Smooth muscle cell (in vitro differentiated cells): ENCODE measurements around the gene GARS1. TPM values are rescaled to one million over a fixed set of nuclear protein-coding genes. Genes with fewer than 3 reads are reported as not detected.

Source experiments
- DNase-seq: peaks from one replicate; lab custom pipeline; 2025; ENCODE audit not compliant: unreplicated experiment; lab: John Stamatoyannopoulos, UW
- H2AFZ ChIP-seq: fragments of 200-600 bp; sonication (generic); 2 replicates; pipeline ENCODE4 v1.6.0; 2016; ENCODE audit warnings: antibody characterized with exemption, low read depth, mild to moderate bottlenecking
- H3F3A ChIP-seq: fragments of 200-600 bp; sonication (generic); 2 replicates; pipeline ENCODE4 v1.6.0; 2017; ENCODE audit warnings: antibody characterized with exemption, low read depth
- H3K27ac ChIP-seq: fragments of 200-600 bp; sonication (generic); 2 replicates; pipeline ENCODE4 v1.5.1; 2016; ENCODE audit warnings: low read depth, mild to moderate bottlenecking
- H3K27me3 ChIP-seq: fragments of 200-600 bp; sonication (generic); 2 replicates; pipeline ENCODE4 v1.6.1; 2016; ENCODE audit warnings: low read depth, mild to moderate bottlenecking
- H3K36me3 ChIP-seq: fragments of 200-600 bp; sonication (generic); 2 replicates; pipeline ENCODE4 v1.5.1; 2016; ENCODE audit warnings: low read depth
- H3K4me1 ChIP-seq: fragments of 200-600 bp; sonication (generic); 2 replicates; pipeline ENCODE4 v1.5.1; 2016; ENCODE audit warnings: low read depth
- H3K4me2 ChIP-seq: fragments of 200-600 bp; sonication (generic); 2 replicates; pipeline ENCODE4 v1.6.0; 2016; ENCODE audit warnings: mild to moderate bottlenecking
- H3K4me3 ChIP-seq: fragments of 200-600 bp; sonication (generic); 2 replicates; pipeline ENCODE4 v1.5.1; 2016; ENCODE audit warnings: mild to moderate bottlenecking
- H3K79me2 ChIP-seq: fragments of 200-600 bp; sonication (generic); 2 replicates; pipeline ENCODE4 v1.6.0; 2016; ENCODE audit warnings: low read depth, mild to moderate bottlenecking
- H3K9ac ChIP-seq: fragments of 200-600 bp; sonication (generic); 2 replicates; pipeline ENCODE4 v1.6.0; 2016; ENCODE audit warnings: low read depth
- H3K9me3 ChIP-seq: fragments of 200-600 bp; sonication (generic); replicated peaks from 2 replicates; pipeline ENCODE4 v1.5.1; 2016; ENCODE audit warnings: low read depth
- H4K20me1 ChIP-seq: fragments of 200-600 bp; sonication (generic); 2 replicates; pipeline ENCODE4 v1.6.0; 2016; ENCODE audit warnings: low read depth
- WGBS: methylation state at CpG from one replicate; pipeline ENCODE4 v1.1.7; 2016; ENCODE audit warnings: low lambda C conversion rate; 5-methylcytosine and 5-hydroxymethylcytosine counted together
- polyA plus RNA-seq: library from polyadenylated mRNA; unstranded; fragments of >200 nt; fragmentation: Nextera tagmentation; extraction: Ambion mirVana; gene quantifications from 2 replicates; pipeline ENCODE4 v1.2.1, GENCODE V29; 2016
- total RNA-seq: library from RNA; depleted of rRNA; stranded (reverse); fragments of >200 nt; gene quantifications from 2 replicates; pipeline ENCODE4 v1.2.3, GENCODE V29; 2014
- TF ChIP-seq, protein P1 (sequence below): fragments of 200-600 bp; sonication (generic); IDR thresholded peaks from 2 replicates; pipeline ENCODE4 v1.5.1; 2017; ENCODE audit warnings: borderline replicate concordance, mild to moderate bottlenecking, antibody characterized with exemption; ENCODE audit not compliant: insufficient read depth, poor library complexity, severe bottlenecking

Gene GARS1
- total and polyA plus RNA-seq, 2 experiments from 2014 or later, result 233 to 299 TPM

DNA sequence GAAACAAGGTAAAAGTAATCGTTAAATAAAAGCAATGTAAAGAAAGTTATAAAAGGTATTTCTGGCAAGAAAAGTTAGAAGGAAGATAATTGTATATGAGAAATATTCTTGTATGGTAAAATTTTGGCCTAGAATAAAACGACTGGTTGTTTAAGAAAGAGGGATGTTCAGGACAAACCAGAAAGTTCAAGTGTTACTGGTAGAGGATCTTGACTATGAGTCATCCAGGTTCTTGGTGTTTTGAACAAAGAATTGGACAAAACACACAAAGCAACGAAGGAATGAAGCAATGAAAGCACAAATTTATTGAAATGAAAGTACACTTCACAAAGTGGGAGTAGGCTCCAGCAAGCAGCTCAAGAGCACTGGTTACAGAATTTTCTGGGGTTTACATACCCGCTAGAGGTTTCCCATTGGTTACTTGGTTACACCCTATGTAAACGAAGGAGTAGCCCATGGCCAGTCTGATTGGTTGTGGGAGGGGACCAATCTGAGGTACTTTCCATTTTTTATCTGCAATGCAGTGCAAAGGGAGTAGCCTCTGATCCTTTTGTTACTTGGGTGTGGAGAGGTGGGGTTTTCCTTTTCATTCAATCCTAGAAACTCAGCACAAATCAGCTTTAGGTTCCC, 22.4 kb upstream of the GARS1 start:
- WGBS, result 95% methylated on average over 5 of the region's 5 CpGs
- Histone ChIP-seq H3K9me3 (peaks cover 18% of the 10 kb centered on the region), H3K9ac (no peak overlapping the region), H2AFZ (no peak overlapping the region), H3F3A (no peaks in the 10 kb centered on the region), H3K79me2 (no peaks in the 10 kb centered on the region), H3K27me3 (no peaks in the 10 kb centered on the region), H3K4me1 (peaks cover 3% of the 10 kb centered on the region), H4K20me1 (no peaks in the 10 kb centered on the region), H3K27ac (no peak overlapping the region), H3K36me3 (peaks cover 31% of the 10 kb centered on the region), H3K4me2 (no peak overlapping the region), H3K4me3 (no peak overlapping the region)
- TF ChIP-seq, protein P1, sequence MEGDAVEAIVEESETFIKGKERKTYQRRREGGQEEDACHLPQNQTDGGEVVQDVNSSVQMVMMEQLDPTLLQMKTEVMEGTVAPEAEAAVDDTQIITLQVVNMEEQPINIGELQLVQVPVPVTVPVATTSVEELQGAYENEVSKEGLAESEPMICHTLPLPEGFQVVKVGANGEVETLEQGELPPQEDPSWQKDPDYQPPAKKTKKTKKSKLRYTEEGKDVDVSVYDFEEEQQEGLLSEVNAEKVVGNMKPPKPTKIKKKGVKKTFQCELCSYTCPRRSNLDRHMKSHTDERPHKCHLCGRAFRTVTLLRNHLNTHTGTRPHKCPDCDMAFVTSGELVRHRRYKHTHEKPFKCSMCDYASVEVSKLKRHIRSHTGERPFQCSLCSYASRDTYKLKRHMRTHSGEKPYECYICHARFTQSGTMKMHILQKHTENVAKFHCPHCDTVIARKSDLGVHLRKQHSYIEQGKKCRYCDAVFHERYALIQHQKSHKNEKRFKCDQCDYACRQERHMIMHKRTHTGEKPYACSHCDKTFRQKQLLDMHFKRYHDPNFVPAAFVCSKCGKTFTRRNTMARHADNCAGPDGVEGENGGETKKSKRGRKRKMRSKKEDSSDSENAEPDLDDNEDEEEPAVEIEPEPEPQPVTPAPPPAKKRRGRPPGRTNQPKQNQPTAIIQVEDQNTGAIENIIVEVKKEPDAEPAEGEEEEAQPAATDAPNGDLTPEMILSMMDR, result no peak
- no peak for DNase-seq

- no peaks in the 10 kb centered on the region for H4K20me1 ChIP-seq
- no peaks in the 10 kb centered on the region for H3K27me3 ChIP-seq
- 97% methylated on average over 2 of the region's 2 CpGs for WGBS
- H2AFZ ChIP-seq, result no peak overlapping the region
- DNase-seq, result no peak
- H3K9ac ChIP-seq, result no peak overlapping the region
- no peak overlapping the region for H3K4me3 ChIP-seq
- TF ChIP-seq, protein P1, result no peak
- H3K9me3 ChIP-seq, result peaks cover 22% of the 10 kb centered on the region
- H3K4me2 ChIP-seq, result no peak overlapping the region
- H3K4me1 ChIP-seq, result no peaks in the 10 kb centered on the region
- H3K27ac ChIP-seq, result no peak overlapping the region
- no peaks in the 10 kb centered on the region for H3F3A ChIP-seq
- H3K79me2 ChIP-seq, result no peaks in the 10 kb centered on the region
- H3K36me3 ChIP-seq, result peaks cover 52% of the 10 kb centered on the region
Measured at GRCh38 chr7:30575910-30576309, 18.8 kb upstream of the GARS1 start.

GRCh38 chr7:30583181-30583580, 11.5 kb upstream of the GARS1 start:
- Histone ChIP-seq H3K9ac (no peak overlapping the region), H3K36me3 (peaks cover 35% of the 10 kb centered on the region), H2AFZ (no peak overlapping the region), H4K20me1 (peaks cover 7% of the 10 kb centered on the region), H3K27me3 (no peaks in the 10 kb centered on the region), H3K27ac (no peak overlapping the region), H3K4me1 (no peaks in the 10 kb centered on the region), H3K9me3 (no peaks in the 10 kb centered on the region), H3K79me2 (peaks cover 10% of the 10 kb centered on the region), H3K4me3 (no peak overlapping the region), H3K4me2 (no peak overlapping the region), H3F3A (no peaks in the 10 kb centered on the region)
- WGBS, result 95% methylated on average over 2 of the region's 2 CpGs
- no peak for DNase-seq
- TF ChIP-seq, protein P1, result no peak

DNA sequence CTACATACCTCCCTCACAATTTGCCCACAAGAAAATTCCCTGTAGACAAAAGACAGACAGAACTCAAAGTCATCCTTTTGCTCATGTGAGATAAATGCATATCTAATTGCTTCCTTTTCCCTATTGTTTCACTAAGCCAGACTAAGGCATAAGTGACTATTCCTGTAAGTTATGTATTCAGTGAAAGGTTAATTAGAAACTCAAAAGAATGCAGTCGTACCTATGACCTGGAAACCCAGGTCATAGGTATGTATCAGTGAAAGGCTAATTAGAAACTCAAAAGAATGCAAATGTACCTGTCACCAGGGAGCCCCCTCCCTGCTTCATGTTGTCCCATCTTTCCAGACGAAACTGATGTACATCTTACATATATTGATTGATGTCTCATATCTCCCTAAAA, 10.3 kb upstream of the GARS1 start:
- no peak overlapping the region for H3K9ac ChIP-seq
- peaks cover 26% of the 10 kb centered on the region for H3K36me3 ChIP-seq
- H3K27me3 ChIP-seq, result no peaks in the 10 kb centered on the region
- no peaks in the 10 kb centered on the region for H3F3A ChIP-seq
- H3K4me3 ChIP-seq, result no peak overlapping the region
- H3K4me1 ChIP-seq, result no peaks in the 10 kb centered on the region
- no peak overlapping the region for H2AFZ ChIP-seq
- no peak for DNase-seq
- H3K79me2 ChIP-seq, result peaks cover 23% of the 10 kb centered on the region
- H3K27ac ChIP-seq, result no peak overlapping the region
- peaks cover 7% of the 10 kb centered on the region for H4K20me1 ChIP-seq
- no peak overlapping the region for H3K4me2 ChIP-seq
- TF ChIP-seq, protein P1, result no peak
- 58% methylated on average over 2 of the region's 2 CpGs for WGBS
- no peaks in the 10 kb centered on the region for H3K9me3 ChIP-seq
